ENCODE data around the gene FASTKD3.
"Not testable (repeated sequence)": the region's sequence is repeated elsewhere in the genome, so short reads cannot be mapped to it uniquely, and the experiment has no call there.

Gene FASTKD3, protein sequence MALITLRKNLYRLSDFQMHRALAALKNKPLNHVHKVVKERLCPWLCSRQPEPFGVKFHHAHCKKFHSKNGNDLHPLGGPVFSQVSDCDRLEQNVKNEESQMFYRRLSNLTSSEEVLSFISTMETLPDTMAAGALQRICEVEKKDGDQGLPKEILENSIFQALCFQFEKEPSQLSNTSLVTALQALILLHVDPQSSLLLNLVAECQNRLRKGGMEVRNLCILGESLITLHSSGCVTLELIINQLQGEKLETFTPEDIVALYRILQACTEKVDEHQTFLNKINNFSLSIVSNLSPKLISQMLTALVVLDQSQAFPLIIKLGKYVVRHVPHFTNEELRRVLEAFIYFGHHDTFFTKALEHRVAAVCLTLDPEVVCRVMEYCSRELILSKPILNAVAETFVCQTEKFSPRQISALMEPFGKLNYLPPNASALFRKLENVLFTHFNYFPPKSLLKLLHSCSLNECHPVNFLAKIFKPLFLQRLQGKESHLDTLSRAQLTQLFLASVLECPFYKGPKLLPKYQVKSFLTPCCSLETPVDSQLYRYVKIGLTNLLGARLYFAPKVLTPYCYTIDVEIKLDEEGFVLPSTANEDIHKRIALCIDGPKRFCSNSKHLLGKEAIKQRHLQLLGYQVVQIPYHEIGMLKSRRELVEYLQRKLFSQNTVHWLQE

GRCh38 chr5:7868773-7869473, at the start of gene FASTKD3, which contains the start of gene MTRR:
Gene FASTKD3 (minus strand): TSS chr5:7869031. CDS start chr5:7868083, 948 bp downstream.
Gene MTRR (plus strand): TSS chr5:7869148. CDS start chr5:7870795, 1,647 bp downstream.
- DNase-seq (ENCODE audit: low read depth, low spot score) = peak; percentile 97

DNA sequence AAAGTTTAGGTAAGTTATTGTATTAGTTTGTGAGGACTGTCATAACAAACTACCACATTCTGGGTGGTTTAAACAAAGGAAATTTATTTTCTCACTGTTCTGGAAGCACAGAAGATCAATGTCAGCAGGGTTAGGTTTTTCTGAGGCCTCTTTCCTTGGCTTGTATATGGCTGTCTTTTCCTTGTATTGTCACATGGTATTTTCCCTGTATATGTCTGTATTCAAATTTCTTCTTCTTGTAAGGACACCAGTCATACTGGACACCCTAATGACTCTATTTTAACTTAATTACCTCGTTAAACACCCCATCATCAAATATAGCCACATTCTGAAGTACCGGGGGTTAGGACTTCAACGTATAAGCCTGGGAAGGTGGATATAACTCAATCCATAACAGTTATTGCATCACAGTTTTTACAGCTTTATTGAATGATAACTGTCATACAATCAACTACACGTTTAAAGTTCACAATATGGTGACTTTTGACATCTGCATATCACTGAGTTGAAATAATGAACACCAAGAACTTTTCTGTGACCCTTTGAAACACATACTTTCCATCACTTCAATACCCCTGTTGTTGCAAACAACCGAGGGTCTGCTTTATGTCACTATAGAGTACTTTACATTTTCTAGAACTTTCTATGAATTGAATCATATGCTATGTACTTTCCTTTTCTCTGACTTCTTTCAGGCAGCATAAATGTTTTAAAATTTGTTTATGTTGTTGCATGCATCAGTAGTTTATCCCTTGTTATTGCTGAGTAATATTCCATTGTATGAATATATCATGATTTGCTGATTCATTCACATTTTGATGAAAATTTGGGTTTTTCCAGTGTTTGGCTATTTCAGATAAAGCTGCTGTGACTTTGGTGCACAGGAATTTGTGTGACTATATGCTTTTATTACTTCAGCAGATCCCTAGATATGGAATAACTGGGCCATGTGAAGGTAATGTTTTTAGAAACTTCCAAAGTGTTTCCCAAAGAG, 48.6 kb upstream of the FASTKD3 start:
- no peak for DNase-seq (ENCODE audit: low read depth, low spot score)

GRCh38 chr5:7916171-7916804, 47.5 kb upstream of the FASTKD3 start:
- peak; percentile 11 for DNase-seq (ENCODE audit: low read depth, low spot score)

DNA sequence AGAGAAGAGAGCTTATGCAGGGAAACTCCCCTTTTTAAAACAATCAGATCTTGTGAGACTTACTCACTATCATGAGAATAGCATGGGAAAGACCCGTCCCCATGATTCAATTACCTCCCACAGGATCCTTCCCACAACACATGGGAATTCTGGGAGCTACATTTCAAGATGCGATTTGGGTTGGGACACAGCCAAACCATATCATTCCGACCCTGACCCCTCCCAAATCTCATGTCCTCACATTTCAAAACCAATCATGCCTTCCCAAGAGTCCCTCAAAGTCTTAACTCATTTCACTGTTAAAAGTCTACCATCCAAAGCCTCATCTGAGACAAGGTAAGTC, 42.6 kb upstream of the FASTKD3 start:
- DNase-seq (ENCODE audit: low read depth, low spot score) = not testable (repeated sequence)

GRCh38 chr5:7910738-7911428, 42.1 kb upstream of the FASTKD3 start:
- no peak for DNase-seq (ENCODE audit: low read depth, low spot score)

DNA sequence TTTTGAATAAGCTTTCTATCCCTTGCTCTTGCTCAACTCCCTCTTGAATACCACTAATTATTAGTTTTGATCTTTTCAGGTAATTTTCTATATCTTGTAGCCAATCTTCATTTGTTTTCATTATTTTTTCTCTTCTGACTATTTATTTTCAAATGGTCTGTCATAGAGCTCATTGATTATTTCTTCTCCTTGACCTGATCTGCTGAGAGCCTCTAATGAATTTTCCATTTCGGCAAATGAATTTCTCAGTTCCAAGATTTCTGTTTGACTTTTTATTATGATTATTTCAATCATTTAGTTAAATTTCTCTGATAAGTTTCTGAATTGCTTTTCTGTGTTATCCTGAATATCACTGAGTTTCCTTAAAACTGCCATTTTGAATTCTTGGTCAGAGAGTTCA, 39.5 kb upstream of the FASTKD3 start:
- no peak for DNase-seq (ENCODE audit: low read depth, low spot score)

DNA sequence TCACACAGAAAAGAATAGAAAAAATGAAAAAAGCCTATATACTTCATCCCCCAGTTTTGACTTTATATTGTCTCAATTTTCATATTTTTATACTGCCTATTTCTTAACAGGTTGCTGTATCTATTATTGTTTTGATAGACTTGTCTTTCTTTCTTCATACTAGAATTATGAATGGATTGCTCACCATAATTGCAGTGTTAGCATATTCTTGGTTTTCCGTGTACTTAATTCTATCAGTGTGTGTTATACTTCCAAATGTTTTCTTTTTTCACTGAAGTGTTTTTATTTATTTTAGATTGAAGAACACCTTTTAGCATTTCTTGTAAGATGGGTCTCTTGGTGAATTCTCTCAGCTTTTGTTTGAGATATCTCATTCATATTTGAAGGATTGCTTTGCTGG, 38.8 kb upstream of the FASTKD3 start:
- no peak for DNase-seq (ENCODE audit: low read depth, low spot score)

DNA sequence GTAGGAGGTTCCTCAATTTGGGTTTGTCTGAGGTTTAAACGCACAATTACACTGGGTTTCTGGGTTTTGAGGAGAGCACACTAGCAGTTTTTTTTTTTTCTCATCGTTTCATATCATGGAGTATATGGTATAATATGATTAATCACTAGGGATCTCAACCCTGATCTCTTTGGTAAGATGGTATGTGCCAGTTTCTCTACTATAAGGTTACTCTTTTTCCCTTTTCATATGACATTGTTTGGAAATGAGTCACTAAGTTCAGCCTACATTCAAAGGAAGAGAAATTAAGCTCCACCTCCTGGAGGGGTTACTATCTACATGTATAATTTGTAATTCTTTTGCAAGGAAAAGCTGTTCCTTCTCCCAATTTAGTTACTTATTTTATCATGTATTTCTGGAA, 35.3 kb upstream of the FASTKD3 start:
- peak; percentile 44 for DNase-seq (ENCODE audit: low read depth, low spot score)

- no peak for DNase-seq (ENCODE audit: low read depth, low spot score)
These were observed 34.1 kb upstream of the FASTKD3 start for GRCh38 chr5:7902666-7903625.

DNA sequence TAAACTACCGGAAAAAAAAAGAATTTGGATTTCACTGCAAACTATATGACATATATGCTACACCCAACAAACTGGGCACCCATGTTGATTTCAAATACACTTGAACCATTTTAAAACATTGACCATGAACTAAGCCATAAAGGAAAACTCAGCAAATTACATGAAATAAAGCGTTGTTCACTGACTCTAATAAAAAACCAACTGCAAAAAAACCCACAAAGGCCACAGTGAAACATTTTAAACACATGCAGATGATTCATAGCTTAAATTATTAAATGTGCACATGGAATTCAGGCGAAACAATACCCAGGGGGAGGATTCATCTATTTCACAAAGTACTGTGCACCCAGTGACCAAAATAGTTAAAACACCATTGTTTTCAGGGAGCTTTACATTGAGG, 33.4 kb upstream of the FASTKD3 start:
- DNase-seq (ENCODE audit: low read depth, low spot score) = no peak

GRCh38 chr5:7897014-7897600, 28.3 kb upstream of the FASTKD3 start:
- DNase-seq (ENCODE audit: low read depth, low spot score) = peak; percentile 35

- DNase-seq (ENCODE audit: low read depth, low spot score) = no peak
These were observed 26.0 kb upstream of the FASTKD3 start for GRCh38 chr5:7894860-7895259.

DNA sequence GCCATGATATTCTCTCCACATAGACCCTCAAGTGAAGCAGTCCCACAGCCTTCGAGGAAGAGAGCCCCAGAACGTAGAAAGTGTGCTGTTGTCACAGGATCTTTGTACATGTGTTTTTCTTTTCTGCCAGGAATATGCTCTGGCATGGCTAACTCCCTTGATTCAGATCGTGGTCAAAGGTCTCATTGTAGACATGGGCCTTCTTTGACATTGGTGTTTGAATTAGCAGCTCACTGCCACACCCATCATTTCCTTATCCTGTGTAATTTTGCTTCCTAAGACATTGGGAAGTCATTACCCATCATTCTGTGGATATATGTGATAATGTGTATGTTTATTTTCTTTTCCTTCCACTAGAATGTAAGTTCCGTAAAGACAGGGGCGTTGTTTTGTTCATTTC, 25.6 kb upstream of the FASTKD3 start:
- no peak for DNase-seq (ENCODE audit: low read depth, low spot score)

DNA sequence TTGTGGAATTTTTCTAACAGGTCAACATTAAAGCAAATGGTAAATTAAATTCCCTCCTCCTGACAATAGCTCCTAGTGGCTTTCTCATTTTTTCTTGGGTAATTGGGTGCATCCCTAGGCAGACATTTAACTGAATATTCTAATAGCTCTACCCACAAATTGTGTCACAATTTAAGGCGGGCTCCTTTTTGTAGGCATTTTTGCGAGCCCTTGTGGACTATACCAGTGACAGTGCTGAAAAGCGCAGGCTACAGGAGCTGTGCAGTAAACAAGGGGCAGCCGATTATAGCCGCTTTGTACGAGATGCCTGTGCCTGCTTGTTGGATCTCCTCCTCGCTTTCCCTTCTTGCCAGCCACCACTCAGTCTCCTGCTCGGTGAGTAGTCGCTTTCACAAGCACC, 20.1 kb upstream of the FASTKD3 start:
- DNase-seq (ENCODE audit: low read depth, low spot score) = no peak

DNA sequence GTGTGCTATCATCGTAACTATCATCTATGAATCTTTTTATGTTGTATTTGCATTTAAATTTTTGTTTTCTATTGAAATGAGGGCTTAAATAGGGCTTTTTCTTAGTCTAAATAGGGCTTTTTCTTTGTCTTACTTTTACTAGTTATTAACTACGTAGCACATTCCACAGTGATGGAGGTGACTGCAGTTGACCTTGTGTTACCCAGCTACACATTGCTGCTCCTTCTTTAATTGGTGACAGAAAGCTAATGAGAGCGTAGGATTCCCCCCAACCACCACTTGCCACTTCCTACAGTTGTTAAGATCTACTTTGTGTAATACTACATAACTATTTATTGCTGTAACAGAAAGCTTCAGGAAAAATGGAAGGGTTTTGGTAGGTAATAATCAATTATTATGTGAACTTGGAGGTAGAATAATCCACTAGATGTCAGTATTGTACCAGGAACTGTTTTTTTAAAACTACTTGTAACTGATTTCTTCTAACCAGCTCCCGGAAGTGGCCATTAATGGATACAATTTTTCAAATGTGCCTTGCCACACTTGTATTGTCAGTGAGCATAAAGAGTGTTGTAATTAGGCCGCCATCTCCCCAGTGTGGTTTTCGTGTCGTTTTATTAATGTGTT, 18.1 kb upstream of the FASTKD3 start:
- peak; percentile 58 for DNase-seq (ENCODE audit: low read depth, low spot score)

- DNase-seq (ENCODE audit: low read depth, low spot score) = no peak
These were observed 15.8 kb upstream of the FASTKD3 start for GRCh38 chr5:7884491-7885267.

DNA sequence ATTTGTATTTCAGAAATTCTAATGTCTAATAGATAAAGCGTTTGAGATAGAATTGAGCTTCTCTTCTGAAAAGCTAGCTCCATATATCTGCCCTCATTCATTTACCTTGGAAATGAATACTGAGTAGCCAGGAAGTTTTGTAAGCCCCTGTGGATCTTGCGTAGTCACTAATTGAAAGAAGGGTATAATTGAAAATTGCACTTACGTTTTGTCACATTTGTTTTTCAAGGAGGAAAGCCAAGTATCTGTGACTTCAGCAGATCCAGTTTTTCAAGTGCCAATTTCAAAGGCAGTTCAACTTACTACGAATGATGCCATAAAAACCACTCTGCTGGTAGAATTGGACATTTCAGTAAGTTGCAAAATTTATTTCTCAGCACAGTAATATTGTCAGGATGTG, 14.1 kb upstream of the FASTKD3 start:
- no peak for DNase-seq (ENCODE audit: low read depth, low spot score)
